GM12872 (cell line): ENCODE results near the gene VANGL1.

Experiments used
- CTCF ChIP-seq: IDR thresholded peaks from 3 replicates; pipeline ENCODE4 v1.5.1; 2011; ENCODE audit warnings: low read depth, mild to moderate bottlenecking, low read length, moderate library complexity; ENCODE audit not compliant: insufficient read depth

Gene VANGL1

GRCh38 chr1:115632251-115633026, 9.3 kb upstream of the VANGL1 start:
- TF ChIP-seq CTCF = no peak

GRCh38 chr1:115640384-115640783, 1.4 kb upstream of the VANGL1 start:
- TF ChIP-seq CTCF = no peak

GRCh38 chr1:115642168-115643072, 650 bp downstream of the VANGL1 start:
- 0 out of 3 replicates have a peak, but pooled peaks have one; percentile 1 for TF ChIP-seq CTCF

- TF ChIP-seq CTCF = no peak
Measured at GRCh38 chr1:115643225-115643624, 1.5 kb downstream of the VANGL1 start.

GRCh38 chr1:115643666-115644065, 1.9 kb downstream of the VANGL1 start:
- no peak for TF ChIP-seq CTCF

GRCh38 chr1:115644109-115644508, 2.3 kb downstream of the VANGL1 start:
- TF ChIP-seq CTCF = no peak

- TF ChIP-seq CTCF = no peak
Measured at GRCh38 chr1:115647047-115647446, 5.3 kb downstream of the VANGL1 start.
